ENCODE data around the gene GPR15LG.

DNA sequence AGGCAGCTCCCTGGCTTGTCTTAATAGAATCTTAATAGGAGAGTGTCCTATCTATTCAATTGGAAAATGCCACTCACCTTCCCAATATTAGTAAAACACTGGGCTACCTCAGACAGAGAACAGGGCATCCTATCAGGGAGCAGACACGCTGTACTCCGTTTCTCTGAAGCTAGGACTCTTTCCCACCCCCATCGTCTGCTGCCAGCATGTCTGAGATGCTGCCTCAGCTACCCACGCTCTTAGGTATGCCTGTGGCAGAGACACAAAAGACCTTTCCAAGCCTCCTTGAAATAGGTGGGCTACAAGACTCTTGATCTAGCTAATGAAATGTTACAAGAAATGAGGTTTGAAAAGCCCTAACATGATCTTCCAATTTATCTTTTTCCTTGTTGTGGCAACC lies 54.2 kb downstream of the GPR15LG start:
- TF ChIP-seq CTCF (IDR thresholded peaks at IDR 0.05) (no peak), POLR2A (IDR thresholded peaks at IDR 0.05) (no peak)
